Loucy (cell line): ENCODE measurements around the gene OSBPL2.

Source experiments
- H2AFZ ChIP-seq: fragments of 200-600 bp; sonication (generic); 2 replicates; pipeline ENCODE4 v1.6.0; 2016; ENCODE audit warnings: antibody characterized with exemption, mild to moderate bottlenecking, low read length, moderate library complexity
- H3F3A ChIP-seq: fragments of 200-600 bp; 2 replicates; pipeline ENCODE4 v1.6.0; 2016; ENCODE audit warnings: antibody characterized with exemption, low read depth, mild to moderate bottlenecking
- H3K27me3 ChIP-seq: fragments of 200-600 bp; sonication (generic); 2 replicates; pipeline ENCODE4 v1.6.1; 2014; ENCODE audit warnings: low read length, mild to moderate bottlenecking; ENCODE audit not compliant: insufficient read depth, poor library complexity, severe bottlenecking
- H3K36me3 ChIP-seq: fragments of 200-600 bp; sonication (generic); 2 replicates; pipeline ENCODE4 v1.6.1; 2016; ENCODE audit warnings: low read length; ENCODE audit not compliant: insufficient read depth
- H3K4me1 ChIP-seq: fragments of 200-600 bp; sonication (generic); 2 replicates; pipeline ENCODE4 v1.5.1; 2014; ENCODE audit warnings: low read length, mild to moderate bottlenecking; ENCODE audit not compliant: insufficient read depth, poor library complexity, severe bottlenecking
- H3K4me2 ChIP-seq: fragments of 200-600 bp; sonication (generic); 2 replicates; pipeline ENCODE4 v1.6.0; 2014; ENCODE audit warnings: antibody characterized with exemption, low read length, low read depth, mild to moderate bottlenecking; ENCODE audit not compliant: poor library complexity, severe bottlenecking
- H3K4me3 ChIP-seq: fragments of 200-600 bp; sonication (generic); 2 replicates; pipeline ENCODE4 v1.5.1; 2014; ENCODE audit warnings: low read length, mild to moderate bottlenecking, mixed read lengths; ENCODE audit not compliant: poor library complexity, severe bottlenecking
- H3K79me2 ChIP-seq: fragments of 200-600 bp; sonication (generic); 2 replicates; pipeline ENCODE4 v1.6.1; 2014; ENCODE audit warnings: low read length; ENCODE audit not compliant: insufficient read depth
- H3K9ac ChIP-seq: fragments of 200-600 bp; sonication (generic); 2 replicates; pipeline ENCODE4 v1.6.0; 2014; ENCODE audit warnings: mild to moderate bottlenecking, low read depth, low read length, moderate library complexity; ENCODE audit not compliant: poor library complexity, severe bottlenecking
- H3K9me2 ChIP-seq: fragments of 200-600 bp; sonication (generic); replicated peaks from 2 replicates; pipeline ENCODE4 v1.6.1; 2016; ENCODE audit warnings: low read depth, low read length, mixed read lengths
- H3K9me3 ChIP-seq: fragments of 200-600 bp; sonication (generic); 2 replicates; pipeline ENCODE4 v1.6.1; 2014; ENCODE audit warnings: mild to moderate bottlenecking, antibody characterized with exemption, low read length, low read depth; ENCODE audit not compliant: insufficient read depth
- H4K20me1 ChIP-seq: fragments of 200-600 bp; sonication (generic); 2 replicates; pipeline ENCODE4 v1.6.0; 2014; ENCODE audit warnings: antibody characterized with exemption, low read length, mild to moderate bottlenecking; ENCODE audit not compliant: insufficient read depth, poor library complexity, severe bottlenecking
- CTCF ChIP-seq: fragments of 200-600 bp; sonication (generic); conservative IDR thresholded peaks from 2 replicates; pipeline ENCODE4 v1.5.1; 2014; ENCODE audit warnings: mild to moderate bottlenecking, antibody characterized with exemption, low read length
- EZH2phosphoT487 ChIP-seq: fragments of 200-600 bp; IDR thresholded peaks from 2 replicates; pipeline ENCODE4 v1.6.1; 2018; ENCODE audit warnings: antibody characterized with exemption, mild to moderate bottlenecking, moderate library complexity, borderline replicate concordance

The OSBPL2 gene

GRCh38 chr20:62200491-62201172 is 37.7 kb upstream of the OSBPL2 start:
- H3K9ac ChIP-seq = peak overlapping the region; percentile 70
- H3K27me3 ChIP-seq = no peaks in the 10 kb centered on the region
- peak overlapping the region; percentile 68 for H3K4me3 ChIP-seq
- no peaks in the 10 kb centered on the region for H4K20me1 ChIP-seq
- TF ChIP-seq CTCF (no peak), EZH2phosphoT487 (no peak)
- H3K9me3 ChIP-seq = no peaks in the 10 kb centered on the region
- peaks cover 47% of the 10 kb centered on the region for H3K4me1 ChIP-seq
- H3K36me3 ChIP-seq = peaks cover 25% of the 10 kb centered on the region; the same call in 1 of the 2 replicates
- H3F3A ChIP-seq = peaks cover 20% of the 10 kb centered on the region
- H3K9me2 ChIP-seq = no peaks in the 10 kb centered on the region
- peaks cover 18% of the 10 kb centered on the region; the same call in 1 of the 2 replicates for H3K79me2 ChIP-seq
- peak overlapping the region; percentile 84 for H3K4me2 ChIP-seq
- H2AFZ ChIP-seq = no peak overlapping the region

GRCh38 chr20:62201173-62202082 is 36.9 kb upstream of the OSBPL2 start:
- no peaks in the 10 kb centered on the region for H3K27me3 ChIP-seq
- H3K36me3 ChIP-seq = peaks cover 25% of the 10 kb centered on the region; the same call in 1 of the 2 replicates
- peaks cover 19% of the 10 kb centered on the region; the same call in 1 of the 2 replicates for H3K79me2 ChIP-seq
- H3K9me3 ChIP-seq = no peaks in the 10 kb centered on the region
- no peaks in the 10 kb centered on the region for H4K20me1 ChIP-seq
- peak overlapping the region; percentile 68 for H3K4me3 ChIP-seq
- peak overlapping the region; percentile 70 for H3K9ac ChIP-seq
- no peaks in the 10 kb centered on the region for H3K9me2 ChIP-seq
- peaks cover 20% of the 10 kb centered on the region for H3F3A ChIP-seq
- H2AFZ ChIP-seq = no peak overlapping the region
- TF ChIP-seq EZH2phosphoT487 (no peak), CTCF (no peak)
- peak overlapping the region; percentile 84 for H3K4me2 ChIP-seq
- peaks cover 45% of the 10 kb centered on the region for H3K4me1 ChIP-seq

GRCh38 chr20:62202083-62202395 is 36.3 kb upstream of the OSBPL2 start:
- Histone ChIP-seq H3K4me3 (peak overlapping the region; percentile 68), H3K36me3 (peaks cover 25% of the 10 kb centered on the region; the same call in 1 of the 2 replicates), H2AFZ (no peak overlapping the region), H3K79me2 (peaks cover 19% of the 10 kb centered on the region; the same call in 1 of the 2 replicates), H3K9me3 (no peaks in the 10 kb centered on the region), H3K9ac (peak overlapping the region; percentile 70), H4K20me1 (no peaks in the 10 kb centered on the region), H3K27me3 (no peaks in the 10 kb centered on the region), H3K9me2 (no peaks in the 10 kb centered on the region), H3K4me2 (peak overlapping the region; percentile 84), H3F3A (peaks cover 20% of the 10 kb centered on the region), H3K4me1 (peaks cover 45% of the 10 kb centered on the region)
- TF ChIP-seq CTCF (no peak), EZH2phosphoT487 (no peak)
